NCI-H2107 (cell line): Measurements from ENCODE around the gene CEP104.

ENCODE experiments used
- DNase-seq: peaks from one replicate; lab custom pipeline; 2025; lab: John Stamatoyannopoulos, UW

The CEP104 gene

GRCh38 chr1:3894626-3895278, 37.7 kb upstream of the CEP104 start:
- DNase-seq: no peak

DNA sequence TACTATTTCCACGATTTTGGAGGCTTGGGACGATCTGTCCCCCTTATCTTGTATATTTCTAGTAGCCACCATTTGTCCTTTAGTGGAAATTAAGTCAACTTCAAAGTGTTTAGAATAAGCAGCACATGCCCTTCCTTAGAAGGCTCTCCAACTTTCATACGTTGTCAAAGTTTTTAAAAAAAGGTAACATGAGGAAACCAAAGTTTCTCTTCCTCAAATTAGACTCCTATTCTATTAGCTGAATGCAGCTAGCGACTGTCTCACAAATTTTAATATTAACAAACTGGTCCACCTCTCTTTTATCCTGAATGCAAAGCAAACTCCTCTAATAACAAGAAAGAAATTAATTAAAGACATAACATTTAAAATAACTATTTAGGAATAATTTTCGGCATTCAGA, 36.2 kb upstream of the CEP104 start:
- DNase-seq: no peak

GRCh38 chr1:3892748-3893147, 35.7 kb upstream of the CEP104 start:
- DNase-seq: no peak

- DNase-seq: no peak
Measured at GRCh38 chr1:3891329-3891865, 34.4 kb upstream of the CEP104 start.

- DNase-seq: no peak
Measured at GRCh38 chr1:3890389-3891328, 33.6 kb upstream of the CEP104 start.

GRCh38 chr1:3889936-3890335, 32.9 kb upstream of the CEP104 start:
- DNase-seq: no peak

DNA sequence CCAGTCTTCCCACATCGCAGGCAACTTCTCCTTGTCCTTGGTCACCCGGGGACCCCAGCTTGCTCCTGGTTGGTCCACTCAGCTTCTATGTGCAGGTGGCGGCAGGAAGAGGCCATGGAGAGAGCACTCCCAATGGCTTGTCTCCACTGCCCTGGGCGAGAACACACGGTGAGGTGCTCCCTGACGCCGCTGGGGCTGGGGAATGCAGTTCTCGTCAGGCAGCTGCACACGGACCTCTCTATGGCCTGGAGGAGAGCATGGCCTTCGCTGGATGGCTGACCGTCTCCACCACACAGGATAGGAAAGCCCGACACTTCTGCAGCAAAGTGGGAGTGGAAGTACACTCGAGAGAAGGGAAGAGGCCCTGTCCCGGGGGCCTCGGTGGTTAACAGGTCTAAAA, 31.3 kb upstream of the CEP104 start:
- no peak for DNase-seq

DNA sequence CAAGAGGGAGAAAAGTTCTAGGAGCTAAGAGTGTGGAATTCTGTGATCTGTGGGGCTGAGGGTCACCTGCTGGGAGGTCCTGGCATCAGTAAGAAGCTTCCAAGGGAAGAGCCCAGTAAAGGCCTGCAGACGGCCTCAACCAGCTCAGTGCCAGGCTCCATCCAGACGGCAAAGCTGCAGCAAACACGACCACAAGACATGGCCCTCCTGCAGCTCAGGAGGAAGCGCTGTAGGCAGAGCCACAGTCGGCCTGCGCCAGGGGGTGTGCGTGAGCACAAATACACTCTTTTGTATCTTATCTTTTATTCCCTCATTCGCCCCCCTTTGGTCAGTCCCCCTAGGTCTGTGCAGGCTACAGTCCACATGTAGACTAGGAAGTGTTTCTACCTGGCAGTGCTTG, 29.7 kb upstream of the CEP104 start:
- DNase-seq: no peak

GRCh38 chr1:3886106-3886670, 29.2 kb upstream of the CEP104 start:
- DNase-seq: no peak

DNA sequence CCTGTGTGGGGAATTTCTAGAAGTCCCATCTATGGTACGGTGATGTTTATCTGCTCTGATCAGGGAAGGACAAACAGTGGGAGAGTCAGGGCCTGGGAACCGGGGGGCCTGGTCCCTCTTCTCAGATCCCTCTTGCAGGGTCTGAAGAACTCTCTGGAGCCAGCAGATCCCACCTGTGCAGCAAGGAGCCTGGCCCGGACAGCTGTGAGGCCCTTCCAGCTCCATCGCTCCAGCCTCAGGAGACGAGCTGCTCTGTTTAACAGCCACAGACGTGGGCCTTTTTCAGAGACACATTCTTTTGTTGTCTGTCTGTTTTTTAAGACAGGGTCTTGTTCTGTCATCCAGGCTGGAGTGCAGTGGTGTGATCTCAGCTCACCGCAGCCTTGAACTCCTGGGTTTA, 28.6 kb upstream of the CEP104 start:
- no peak for DNase-seq

GRCh38 chr1:3884966-3885365, 28.0 kb upstream of the CEP104 start:
- DNase-seq: no peak

DNA sequence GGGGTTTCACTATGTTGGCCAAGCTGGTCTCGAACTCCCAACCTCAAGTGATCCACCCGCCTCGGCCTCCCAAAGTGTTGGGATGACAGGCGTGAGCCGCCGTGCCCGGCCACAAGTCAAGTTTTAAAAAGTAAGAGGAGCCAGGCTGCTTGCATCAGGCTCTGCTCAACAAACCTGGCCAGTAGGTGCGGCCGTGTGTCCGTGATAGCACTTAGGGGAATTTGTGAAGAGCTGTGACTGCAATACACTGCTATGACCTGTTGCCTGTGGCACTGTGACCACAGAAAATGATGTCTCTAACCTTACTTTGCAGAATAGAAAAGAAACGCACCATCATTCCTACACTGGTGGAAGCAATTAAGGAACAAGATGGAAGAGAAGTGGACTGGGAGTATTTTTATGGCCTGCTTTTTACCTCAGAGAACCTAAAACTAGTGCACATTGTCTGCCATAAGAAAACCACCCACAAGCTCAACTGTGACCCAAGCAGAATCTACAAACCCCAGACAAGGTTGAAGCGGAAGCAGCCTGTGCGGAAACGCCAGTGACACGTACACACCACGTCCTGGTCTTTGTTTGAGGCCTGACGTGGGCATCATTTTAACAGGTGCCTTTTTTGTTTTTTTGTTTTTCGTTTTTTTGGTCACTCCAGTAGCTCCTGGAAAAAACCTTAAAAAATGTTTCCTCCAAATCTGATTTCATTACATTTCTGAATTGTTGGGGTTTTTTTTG, 26.3 kb upstream of the CEP104 start:
- DNase-seq: no peak

- DNase-seq: no peak
Measured at GRCh38 chr1:3881193-3881480, 24.1 kb upstream of the CEP104 start.

- DNase-seq: no peak
Measured at GRCh38 chr1:3880429-3881192, 23.6 kb upstream of the CEP104 start.

DNA sequence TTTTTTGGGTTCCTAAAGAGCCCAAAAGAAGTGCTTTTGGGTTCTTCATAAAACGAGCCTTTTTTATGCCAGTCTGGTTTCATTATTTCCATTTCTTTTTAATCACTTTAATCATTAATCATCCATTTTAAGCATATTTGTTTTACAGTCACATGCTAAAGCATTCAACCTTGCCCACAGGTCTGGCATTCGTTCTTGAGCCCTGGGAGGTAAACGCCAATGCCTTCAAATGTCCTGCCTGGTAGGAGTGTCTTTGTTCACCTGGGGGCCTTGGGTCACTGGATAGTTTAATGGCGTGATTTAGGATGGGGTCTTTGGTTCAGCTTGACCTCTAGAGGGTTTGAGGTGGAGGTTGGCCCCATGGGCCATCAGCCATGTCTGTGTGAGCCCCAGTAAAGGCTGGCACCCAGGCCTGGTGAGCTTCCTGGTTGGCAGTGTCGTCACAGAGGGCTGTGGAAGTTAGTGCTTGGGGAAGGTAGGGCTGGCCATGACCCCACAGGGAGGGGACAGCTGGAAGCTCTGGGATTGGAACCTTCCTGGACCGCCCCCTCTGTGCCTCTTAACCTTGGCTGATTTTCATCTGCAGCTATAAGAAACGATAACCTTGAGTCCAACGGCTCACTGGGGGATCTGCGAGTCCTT, 22.9 kb upstream of the CEP104 start:
- no peak for DNase-seq

GRCh38 chr1:3879099-3879498, 22.1 kb upstream of the CEP104 start:
- no peak for DNase-seq

DNA sequence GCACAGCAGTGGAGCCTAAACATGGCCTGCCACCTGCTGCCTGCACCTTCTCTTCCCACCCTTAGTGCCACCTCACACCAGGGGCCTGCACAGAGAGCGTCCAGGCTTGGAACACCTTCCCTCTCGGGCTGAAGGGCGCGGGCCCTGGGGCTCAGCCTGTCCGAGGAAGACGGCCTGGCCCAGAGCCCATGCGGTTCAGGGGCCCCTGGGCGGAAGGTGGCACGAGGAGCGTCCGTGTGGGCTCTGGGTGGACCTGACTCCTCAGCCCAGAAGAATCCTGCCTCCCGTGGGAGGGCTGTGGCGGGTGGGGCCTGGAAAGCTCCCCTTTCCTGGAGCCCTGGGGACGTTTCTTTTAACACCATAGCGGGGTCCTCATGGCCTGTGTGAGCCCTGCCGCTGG, 19.7 kb upstream of the CEP104 start:
- no peak for DNase-seq

DNA sequence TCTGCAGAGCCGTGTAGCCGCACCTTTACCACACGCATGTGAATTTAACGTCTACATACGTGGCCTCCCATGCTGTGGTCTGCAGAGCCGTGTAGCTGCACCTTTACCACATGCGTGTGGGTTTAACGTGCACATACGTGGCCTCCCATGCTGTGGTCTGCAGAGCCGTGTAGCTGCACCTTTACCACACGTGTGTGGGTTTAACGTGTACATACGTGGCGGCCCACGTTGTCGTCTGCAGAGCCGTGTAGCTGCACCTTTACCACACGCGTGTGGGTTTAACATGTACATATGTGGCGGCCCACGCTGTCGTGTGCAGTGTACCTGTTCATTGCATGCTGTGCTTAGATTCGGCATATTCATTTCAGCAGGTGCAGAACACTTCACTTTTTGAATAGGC, 17.7 kb upstream of the CEP104 start:
- no peak for DNase-seq

DNA sequence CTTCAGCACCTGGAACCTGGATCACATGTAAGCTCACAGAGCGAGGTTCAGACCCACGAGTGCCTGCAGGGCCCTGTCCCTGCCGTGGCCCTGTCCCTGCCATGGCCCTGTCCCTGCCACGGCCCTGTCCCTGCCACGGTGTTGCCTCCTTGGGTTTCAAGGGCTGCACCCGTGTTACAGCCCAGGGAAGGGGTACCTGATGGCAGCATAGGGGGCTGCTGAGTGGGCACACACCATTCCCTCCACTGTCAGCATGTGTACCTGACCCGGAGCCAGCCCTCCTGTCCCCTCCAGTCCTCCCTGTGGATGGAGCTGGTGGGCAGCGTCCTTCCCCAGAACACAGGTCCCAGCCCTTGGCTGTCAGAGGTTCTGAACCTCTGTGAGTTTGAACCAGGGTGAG, 15.5 kb upstream of the CEP104 start:
- DNase-seq: no peak

DNA sequence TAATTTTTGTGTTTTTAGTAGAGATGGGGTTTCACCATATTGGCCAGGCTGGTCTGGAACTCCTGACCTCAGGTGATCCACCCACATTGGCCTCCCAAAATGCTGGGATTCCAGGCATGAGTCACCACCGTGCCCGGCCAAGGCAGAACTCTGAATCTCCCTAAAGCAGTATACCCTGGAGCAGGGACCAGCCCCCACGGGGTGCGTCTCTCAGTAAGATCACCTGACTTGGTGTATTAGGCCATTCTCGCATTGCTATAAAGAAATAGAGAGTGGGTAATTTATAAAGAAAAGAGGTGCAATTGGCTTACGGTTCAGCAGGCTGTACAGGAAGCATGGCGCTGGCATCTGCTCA, 14.4 kb upstream of the CEP104 start:
- DNase-seq: no peak

DNA sequence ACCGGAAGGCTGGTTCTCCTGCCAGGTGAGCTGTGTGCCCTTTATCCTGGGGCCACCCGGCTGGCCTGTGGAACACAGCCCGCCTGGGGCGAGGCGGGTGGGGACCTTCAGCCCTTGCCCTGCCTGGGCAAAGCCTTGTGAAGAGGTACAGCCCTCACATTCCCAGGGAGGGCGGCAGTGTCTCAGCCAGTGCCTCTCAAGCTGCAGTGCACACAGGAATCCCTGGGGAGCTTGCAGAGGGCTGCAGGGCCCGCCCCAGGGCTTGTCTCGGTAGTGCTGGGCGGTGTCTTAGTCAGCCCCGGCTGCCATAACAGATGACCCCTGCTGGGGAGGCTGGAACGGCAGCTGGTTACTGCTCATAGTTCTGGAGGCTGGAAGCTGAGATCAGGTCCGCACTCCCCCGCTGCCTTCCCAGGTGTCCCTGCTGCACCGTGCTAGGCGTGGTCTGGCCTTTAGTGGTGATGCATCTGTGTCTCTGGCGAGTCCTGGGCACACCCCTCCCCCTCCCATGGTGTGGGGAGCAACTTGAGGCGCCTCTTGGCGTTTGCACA, 12.8 kb upstream of the CEP104 start:
- peak; percentile 29 for DNase-seq
